GM10266 (cell line): Measurements from ENCODE around the gene ANTXR1.

Source experiments
- DNase-seq: peaks from one replicate; pipeline ENCODE4 v3.0.0; 2012; ENCODE audit errors: extremely low spot score
- TF ChIP-seq, protein P1 (sequence below): IDR thresholded peaks from 2 replicates; pipeline ENCODE4 v1.5.1; 2012; ENCODE audit warnings: mild to moderate bottlenecking, low read depth; ENCODE audit not compliant: control insufficient read depth, insufficient read depth; ENCODE audit errors: missing control alignments

ANTXR1 gene

DNA sequence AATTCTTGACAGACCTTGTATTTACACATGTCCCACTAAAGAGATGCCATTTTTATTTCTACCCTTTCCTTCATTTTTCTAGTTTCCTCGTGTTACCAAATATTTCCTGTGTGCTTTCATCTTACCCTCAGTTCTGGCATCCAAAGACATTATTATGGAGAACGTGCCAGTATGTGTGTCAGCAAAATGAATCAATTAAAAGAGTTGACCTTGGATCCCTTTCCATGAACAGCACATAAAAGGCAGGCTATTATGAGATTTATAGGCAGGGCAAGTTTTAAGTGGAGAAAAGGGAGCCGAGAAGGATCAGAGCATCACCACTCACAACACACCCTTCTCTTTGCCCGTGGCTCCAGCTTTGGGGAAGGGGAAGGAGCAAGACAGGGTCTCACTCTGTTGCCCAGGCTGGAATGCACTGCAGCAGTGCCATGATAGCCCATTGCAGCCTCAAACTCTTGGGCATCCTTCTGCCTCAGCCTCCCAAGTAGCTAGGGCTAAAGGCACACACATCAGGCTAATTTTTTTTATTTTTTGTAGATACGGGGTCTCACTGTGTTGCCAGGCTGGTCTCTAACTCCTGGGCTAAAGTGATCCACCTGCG is 224.2 kb downstream of the ANTXR1 start:
- TF ChIP-seq, protein P1, sequence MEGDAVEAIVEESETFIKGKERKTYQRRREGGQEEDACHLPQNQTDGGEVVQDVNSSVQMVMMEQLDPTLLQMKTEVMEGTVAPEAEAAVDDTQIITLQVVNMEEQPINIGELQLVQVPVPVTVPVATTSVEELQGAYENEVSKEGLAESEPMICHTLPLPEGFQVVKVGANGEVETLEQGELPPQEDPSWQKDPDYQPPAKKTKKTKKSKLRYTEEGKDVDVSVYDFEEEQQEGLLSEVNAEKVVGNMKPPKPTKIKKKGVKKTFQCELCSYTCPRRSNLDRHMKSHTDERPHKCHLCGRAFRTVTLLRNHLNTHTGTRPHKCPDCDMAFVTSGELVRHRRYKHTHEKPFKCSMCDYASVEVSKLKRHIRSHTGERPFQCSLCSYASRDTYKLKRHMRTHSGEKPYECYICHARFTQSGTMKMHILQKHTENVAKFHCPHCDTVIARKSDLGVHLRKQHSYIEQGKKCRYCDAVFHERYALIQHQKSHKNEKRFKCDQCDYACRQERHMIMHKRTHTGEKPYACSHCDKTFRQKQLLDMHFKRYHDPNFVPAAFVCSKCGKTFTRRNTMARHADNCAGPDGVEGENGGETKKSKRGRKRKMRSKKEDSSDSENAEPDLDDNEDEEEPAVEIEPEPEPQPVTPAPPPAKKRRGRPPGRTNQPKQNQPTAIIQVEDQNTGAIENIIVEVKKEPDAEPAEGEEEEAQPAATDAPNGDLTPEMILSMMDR = no peak
- no peak for DNase-seq

DNA sequence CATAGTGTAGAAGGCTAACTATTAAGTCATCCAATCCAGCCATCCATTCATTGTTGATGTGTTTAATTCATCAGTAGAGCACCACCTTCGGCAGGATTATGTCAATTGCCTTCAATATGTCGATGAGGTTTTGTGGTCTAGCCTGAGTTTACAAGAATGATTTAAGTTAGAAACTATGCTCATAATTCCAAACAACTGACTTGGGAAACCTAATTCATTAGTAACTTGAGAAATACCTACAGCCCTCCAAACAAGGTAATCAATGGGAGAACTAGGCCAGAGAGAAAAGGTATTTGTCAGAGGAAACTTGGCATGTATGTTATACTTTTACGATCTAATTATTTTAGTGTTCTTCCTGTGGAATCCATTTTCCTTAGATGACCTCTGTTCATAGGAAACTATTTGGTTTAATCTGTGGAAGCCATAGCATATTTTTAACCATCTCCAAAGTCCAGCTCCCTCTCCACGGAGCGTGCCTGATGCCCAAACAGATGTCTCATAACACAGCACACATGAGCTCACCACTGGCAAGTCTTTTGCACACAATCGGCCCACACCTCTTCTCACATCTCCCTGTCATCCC is 225.6 kb downstream of the ANTXR1 start:
- TF ChIP-seq, protein P1 = no peak
- DNase-seq = no peak

DNA sequence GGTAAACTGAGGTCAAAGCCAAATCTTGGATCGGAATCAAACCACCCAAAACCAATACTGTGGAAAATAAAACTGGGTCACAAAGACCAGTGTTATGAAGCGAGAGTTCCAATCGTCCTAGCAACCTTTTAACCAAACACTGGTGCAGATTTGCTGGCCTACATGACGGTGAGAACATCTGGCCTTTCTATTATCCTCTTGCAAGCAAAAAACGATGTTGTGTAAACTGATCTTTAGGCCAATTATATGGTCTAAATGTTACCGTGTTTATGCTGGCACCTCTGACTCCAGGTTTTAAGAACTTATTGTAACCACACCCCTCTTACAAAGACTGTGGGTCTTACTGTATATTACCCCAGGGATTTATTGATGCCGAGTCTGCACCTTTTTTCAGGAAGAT is 228.1 kb downstream of the ANTXR1 start:
- TF ChIP-seq, protein P1 = no peak
- DNase-seq = no peak

DNA sequence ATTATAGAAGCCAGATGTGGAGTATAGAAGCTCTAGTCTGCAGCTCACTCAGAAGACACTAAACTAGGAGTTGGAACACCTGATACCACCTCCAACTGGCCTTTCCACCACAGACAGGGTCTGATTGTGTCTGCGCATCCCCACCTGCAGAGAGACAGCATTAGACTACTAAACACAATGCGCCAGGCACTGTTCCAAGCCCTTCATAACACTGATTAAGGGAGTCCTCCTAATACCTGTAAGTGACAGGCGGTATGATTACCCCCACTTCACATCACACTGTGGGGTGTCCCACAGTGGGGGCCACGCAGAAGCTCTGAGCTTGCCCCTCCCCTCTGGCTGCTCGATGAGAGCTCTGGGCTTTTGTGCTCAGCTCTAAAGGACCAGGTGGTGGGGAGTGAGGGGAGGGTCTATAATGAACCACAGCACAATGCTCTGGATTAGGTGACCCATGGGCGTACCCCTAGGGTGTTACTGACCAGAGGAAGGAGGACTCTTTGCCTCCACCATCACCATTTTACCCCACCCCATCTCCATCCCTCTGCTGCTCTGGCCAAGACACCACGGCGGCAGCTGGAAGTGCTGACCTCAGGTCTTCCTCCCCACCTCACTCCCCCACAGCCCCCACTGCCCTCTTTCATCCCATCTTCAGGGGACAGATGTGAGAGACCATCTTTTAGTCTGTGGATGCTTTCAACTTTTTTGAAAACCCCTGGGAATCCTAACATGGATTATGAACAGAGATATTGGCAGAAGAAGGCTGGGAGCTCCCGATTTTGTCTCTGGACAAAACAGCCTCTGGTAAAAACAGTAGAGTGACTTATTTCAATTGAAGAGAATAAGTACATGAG is 228.9 kb downstream of the ANTXR1 start:
- TF ChIP-seq, protein P1 = no peak
- no peak for DNase-seq

DNA sequence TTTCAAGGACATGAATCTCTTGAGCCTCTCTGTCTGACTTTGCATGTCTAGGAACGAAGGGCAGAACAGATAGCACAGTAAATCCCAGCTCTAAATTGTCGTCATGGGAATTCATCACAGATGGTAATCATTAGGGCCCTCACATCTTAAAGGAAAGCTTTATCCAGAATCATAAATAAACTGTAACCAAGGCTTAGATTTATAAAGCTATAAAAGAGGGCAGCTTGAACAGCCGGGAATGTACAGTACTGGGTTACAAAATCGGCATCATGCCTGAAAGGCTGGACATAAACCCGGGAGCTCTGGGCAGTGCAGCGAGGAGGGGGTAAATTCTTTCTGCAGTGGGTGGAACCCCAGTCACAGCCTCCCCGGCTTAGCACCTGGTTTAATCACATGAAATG is 229.7 kb downstream of the ANTXR1 start:
- TF ChIP-seq, protein P1 = no peak
- DNase-seq = no peak

DNA sequence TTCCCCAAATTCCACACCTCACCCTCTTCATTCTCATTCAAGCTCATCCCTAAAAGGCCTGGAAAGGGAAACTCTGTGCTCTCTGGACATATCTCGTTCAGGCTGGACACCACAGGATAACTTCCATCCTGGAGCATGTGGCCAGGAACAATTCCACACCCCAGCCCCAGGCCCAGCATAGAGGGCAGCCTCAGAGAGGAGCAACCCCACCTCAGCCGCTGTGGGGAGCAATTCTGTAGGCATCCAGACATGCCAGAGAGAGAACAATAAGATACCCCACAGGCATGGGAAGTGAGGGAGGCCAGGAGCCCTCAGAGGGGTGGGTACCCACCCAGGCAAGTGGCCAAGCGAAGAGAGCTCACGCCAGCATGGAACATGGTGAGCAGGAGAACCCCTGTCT is 230.7 kb downstream of the ANTXR1 start:
- no peak for DNase-seq
- TF ChIP-seq, protein P1 = no peak

DNA sequence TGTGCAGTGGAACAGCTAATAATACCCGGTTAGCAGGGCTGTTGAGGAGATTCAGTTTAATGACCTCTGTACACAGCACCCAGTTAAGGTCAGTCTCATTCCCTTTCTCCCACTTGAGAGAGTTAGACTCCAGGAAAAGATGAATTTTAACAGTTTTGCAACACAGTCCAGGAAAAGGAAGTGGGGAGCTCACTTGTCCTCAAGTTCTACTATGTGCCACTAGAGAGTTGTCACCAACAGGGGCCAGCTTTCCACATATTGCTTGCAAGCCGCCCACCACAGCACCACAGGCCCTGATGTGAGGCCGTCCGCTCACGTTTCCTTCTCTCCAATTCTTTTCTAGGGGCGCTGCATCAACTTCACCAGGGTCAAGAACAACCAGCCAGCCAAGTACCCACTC is 231.9 kb downstream of the ANTXR1 start:
- no peak for DNase-seq
- TF ChIP-seq, protein P1 = no peak
